GM15510 (cell line): ENCODE results near the gene HCAR2.
"Not testable (repeated sequence)": the region's sequence is repeated elsewhere in the genome, so short reads cannot be mapped to it uniquely, and the experiment has no call there.

Experiments used
- POLR2A ChIP-seq: IDR thresholded peaks from 3 replicates; pipeline ENCODE4 v1.6.1; 2011; ENCODE audit warnings: borderline replicate concordance; ENCODE audit not compliant: insufficient read length; ENCODE audit errors: extremely low read depth

The HCAR2 gene

GRCh38 chr12:122725452-122726079 lies 22.4 kb upstream of the HCAR2 start:
- no peak for TF ChIP-seq POLR2A

GRCh38 chr12:122724641-122725243 lies 21.6 kb upstream of the HCAR2 start:
- no peak for TF ChIP-seq POLR2A

- no peak for TF ChIP-seq POLR2A
Observed at GRCh38 chr12:122722387-122722786, 19.2 kb upstream of the HCAR2 start.

- TF ChIP-seq POLR2A: no peak
Observed at GRCh38 chr12:122721057-122721545, 17.9 kb upstream of the HCAR2 start.

- not testable (repeated sequence) for TF ChIP-seq POLR2A
Observed at GRCh38 chr12:122716658-122717057, 13.5 kb upstream of the HCAR2 start, which contains the start of gene HCAR3. TSS of gene HCAR3 (minus strand) at chr12:122716811. CDS start at chr12:122716737, 74 bp downstream.

- TF ChIP-seq POLR2A: no peak
Observed at GRCh38 chr12:122691566-122691965, 11.6 kb downstream of the HCAR2 start.

GRCh38 chr12:122688291-122688690 lies 14.9 kb downstream of the HCAR2 start:
- no peak for TF ChIP-seq POLR2A

- no peak for TF ChIP-seq POLR2A
Observed at GRCh38 chr12:122687086-122687485, 16.1 kb downstream of the HCAR2 start.

- TF ChIP-seq POLR2A: no peak
Observed at GRCh38 chr12:122686538-122686937, 16.6 kb downstream of the HCAR2 start.

GRCh38 chr12:122684297-122684813 lies 18.8 kb downstream of the HCAR2 start:
- no peak for TF ChIP-seq POLR2A

GRCh38 chr12:122681814-122682213 lies 21.3 kb downstream of the HCAR2 start:
- no peak for TF ChIP-seq POLR2A

GRCh38 chr12:122672515-122672914 lies 30.6 kb downstream of the HCAR2 start:
- TF ChIP-seq POLR2A: no peak

- TF ChIP-seq POLR2A: no peak
Observed at GRCh38 chr12:122669397-122670070, 33.6 kb downstream of the HCAR2 start.

GRCh38 chr12:122668268-122668667 lies 34.9 kb downstream of the HCAR2 start:
- TF ChIP-seq POLR2A: no peak

- TF ChIP-seq POLR2A: no peak
Observed at GRCh38 chr12:122665759-122666158, 37.4 kb downstream of the HCAR2 start.
